GM11168 (cell line): ENCODE data around the gene PGAM5.
"Not testable (repeated sequence)": the region's sequence is repeated elsewhere in the genome, so short reads cannot be mapped to it uniquely, and the experiment has no call there.

Experiments
- in situ Hi-C: fragments of 300-500 bp; cut with MboI; formaldehyde crosslinking; loops from one replicate; pipeline ENCODE4 v1.12.0; 2022; ENCODE audit warnings: low sequenced_read_pairs; ENCODE audit not compliant: unreplicated experiment

Gene PGAM5

GRCh38 chr12:132687211-132688164, 23.2 kb upstream of the PGAM5 start, which contains the start of the genes POLE and PXMP2:
Gene POLE, minus strand, starts transcription at chr12:132687342. Its CDS starts 27 bp downstream, at chr12:132687315.
Gene PXMP2, plus strand, starts transcription at chr12:132687587. Its CDS starts 84 bp downstream, at chr12:132687671.
- in situ Hi-C loops: no loop called here

GRCh38 chr12:132689227-132689626, 21.4 kb upstream of the PGAM5 start:
- in situ Hi-C loops: no loop called here

GRCh38 chr12:132690112-132690511, 20.5 kb upstream of the PGAM5 start:
- in situ Hi-C loops: no loop called here

- in situ Hi-C loops: not testable (repeated sequence)
Measured at GRCh38 chr12:132692030-132692429, 18.6 kb upstream of the PGAM5 start.

- in situ Hi-C loops: not testable (repeated sequence)
Measured at GRCh38 chr12:132694888-132695287, 15.8 kb upstream of the PGAM5 start.

- in situ Hi-C loops: no loop called here
Measured at GRCh38 chr12:132695431-132695830, 15.2 kb upstream of the PGAM5 start.

- in situ Hi-C loops: no loop called here
Measured at GRCh38 chr12:132698341-132698740, 12.3 kb upstream of the PGAM5 start.

- in situ Hi-C loops: no loop called here
Measured at GRCh38 chr12:132700212-132700822, 10.3 kb upstream of the PGAM5 start.

- in situ Hi-C loops: no loop called here
Measured at GRCh38 chr12:132702640-132703039, 8.0 kb upstream of the PGAM5 start.

GRCh38 chr12:132703641-132704040, 7.0 kb upstream of the PGAM5 start:
- in situ Hi-C loops: no loop called here

GRCh38 chr12:132707241-132707640, 3.4 kb upstream of the PGAM5 start:
- in situ Hi-C loops: no loop called here

GRCh38 chr12:132708150-132708549, 2.5 kb upstream of the PGAM5 start:
- in situ Hi-C loops: no loop called here

GRCh38 chr12:132710043-132710404, 618 bp upstream of the PGAM5 start:
- in situ Hi-C loops: no loop called here

- in situ Hi-C loops: no loop called here
Measured at GRCh38 chr12:132711080-132711843, 620 bp downstream of the PGAM5 start.

- in situ Hi-C loops: no loop called here
Measured at GRCh38 chr12:132713123-132713522, 2.5 kb downstream of the PGAM5 start.

- in situ Hi-C loops: no loop called here
Measured at GRCh38 chr12:132715874-132716273, 5.2 kb downstream of the PGAM5 start.

GRCh38 chr12:132716356-132716755, 5.7 kb downstream of the PGAM5 start:
- in situ Hi-C loops: no loop called here

GRCh38 chr12:132717011-132717410, 6.4 kb downstream of the PGAM5 start:
- in situ Hi-C loops: no loop called here

- in situ Hi-C loops: no loop called here
Measured at GRCh38 chr12:132717531-132718387, 7.1 kb downstream of the PGAM5 start.

GRCh38 chr12:132718644-132719043, 8.0 kb downstream of the PGAM5 start:
- in situ Hi-C loops: no loop called here
